ENCODE results near the gene DNAH17.
"Not testable (repeated sequence)": the region's sequence is repeated elsewhere in the genome, so short reads cannot be mapped to it uniquely, and the experiment has no call there.

DNAH17 gene

GRCh38 chr17:78523934-78524655, 53.1 kb downstream of the DNAH17 start:
- no peak for DNase-seq (ENCODE audit: low spot score)

- no peak for DNase-seq (ENCODE audit: low spot score)
These were observed 55.0 kb downstream of the DNAH17 start for GRCh38 chr17:78522031-78522809.

GRCh38 chr17:78517421-78517820, 59.8 kb downstream of the DNAH17 start:
- DNase-seq (ENCODE audit: low spot score): no peak

- DNase-seq (ENCODE audit: low spot score): no peak
These were observed 61.7 kb downstream of the DNAH17 start for GRCh38 chr17:78515480-78515879.

GRCh38 chr17:78514521-78514920, 62.7 kb downstream of the DNAH17 start:
- no peak for DNase-seq (ENCODE audit: low spot score)

- no peak for DNase-seq (ENCODE audit: low spot score)
These were observed 64.2 kb downstream of the DNAH17 start for GRCh38 chr17:78512976-78513375.

GRCh38 chr17:78510141-78511075, 66.8 kb downstream of the DNAH17 start:
- DNase-seq (ENCODE audit: low spot score): no peak

GRCh38 chr17:78507526-78507925, 69.7 kb downstream of the DNAH17 start:
- DNase-seq (ENCODE audit: low spot score): no peak

GRCh38 chr17:78506454-78507309, 70.5 kb downstream of the DNAH17 start:
- no peak for DNase-seq (ENCODE audit: low spot score)

- DNase-seq (ENCODE audit: low spot score): no peak
These were observed 72.9 kb downstream of the DNAH17 start for GRCh38 chr17:78504156-78504925.

GRCh38 chr17:78503388-78503787, 73.8 kb downstream of the DNAH17 start:
- not testable (repeated sequence) for DNase-seq (ENCODE audit: low spot score)

- no peak for DNase-seq (ENCODE audit: low spot score)
These were observed 74.5 kb downstream of the DNAH17 start for GRCh38 chr17:78502611-78503148.

- no peak for DNase-seq (ENCODE audit: low spot score)
These were observed 75.8 kb downstream of the DNAH17 start for GRCh38 chr17:78501241-78502036.

GRCh38 chr17:78500806-78501205, 76.4 kb downstream of the DNAH17 start:
- no peak for DNase-seq (ENCODE audit: low spot score)

- DNase-seq (ENCODE audit: low spot score): no peak
These were observed 77.3 kb downstream of the DNAH17 start for GRCh38 chr17:78499715-78500540.

GRCh38 chr17:78498848-78499247, 78.3 kb downstream of the DNAH17 start:
- DNase-seq (ENCODE audit: low spot score): no peak

- peak; percentile 58 for DNase-seq (ENCODE audit: low spot score)
These were observed 80.1 kb downstream of the DNAH17 start for GRCh38 chr17:78497115-78497540.

- DNase-seq (ENCODE audit: low spot score): no peak
These were observed 80.9 kb downstream of the DNAH17 start for GRCh38 chr17:78496311-78496710.

GRCh38 chr17:78495634-78496033, 81.6 kb downstream of the DNAH17 start:
- DNase-seq (ENCODE audit: low spot score): no peak
